H9 (cell line): ENCODE data around the gene TMEM131. TPM values are rescaled to one million over a fixed set of nuclear protein-coding genes. Genes with fewer than 3 reads are reported as not detected.
A peak's percentile ranks its signal among the peaks of the same experiment; 100 is the strongest.

Experiments used
- DNase-seq: peaks from one replicate; pipeline ENCODE4 v3.0.0-alpha.2; 2017
- H2AFZ ChIP-seq: one replicate; pipeline ENCODE4 v1.6.1; 2013; ENCODE audit warnings: mild to moderate bottlenecking, low read length, control low read depth, moderate library complexity
- H2AK5ac ChIP-seq: 2 replicates; pipeline ENCODE4 v1.6.1; 2013; ENCODE audit warnings: low read length, control low read depth, mixed read lengths; ENCODE audit not compliant: insufficient read length
- H2BK120ac ChIP-seq: one replicate; pipeline ENCODE4 v1.6.1; 2013; ENCODE audit warnings: low read depth, mild to moderate bottlenecking, low read length, control low read depth, inconsistent platforms; ENCODE audit not compliant: poor library complexity, severe bottlenecking
- H2BK12ac ChIP-seq: 2 replicates; pipeline ENCODE4 v1.6.1; 2013; ENCODE audit warnings: low read length, control low read depth, mixed read lengths, low read depth; ENCODE audit not compliant: insufficient read length
- H2BK15ac ChIP-seq: 2 replicates; pipeline ENCODE4 v1.6.1; 2013; ENCODE audit warnings: low read depth, low read length, control low read depth
- H2BK20ac ChIP-seq: one replicate; pipeline ENCODE4 v1.6.1; 2013; ENCODE audit warnings: low read depth, mild to moderate bottlenecking, low read length, control low read depth, inconsistent platforms; ENCODE audit not compliant: poor library complexity, severe bottlenecking
- H2BK5ac ChIP-seq: 2 replicates; pipeline ENCODE4 v1.6.1; 2013; ENCODE audit warnings: low read length, control low read depth, mixed read lengths; ENCODE audit not compliant: insufficient read length
- H3K14ac ChIP-seq: 2 replicates; pipeline ENCODE4 v1.6.1; 2013; ENCODE audit warnings: low read length, control low read depth; ENCODE audit not compliant: insufficient read depth
- H3K18ac ChIP-seq: 2 replicates; pipeline ENCODE4 v1.6.1; 2013; ENCODE audit warnings: low read depth, mild to moderate bottlenecking, mixed read lengths, low read length, control low read depth; ENCODE audit not compliant: insufficient read length
- H3K23ac ChIP-seq: 2 replicates; pipeline ENCODE4 v1.6.1; 2013; ENCODE audit warnings: low read length, control low read depth, mixed read lengths, low read depth; ENCODE audit not compliant: insufficient read length
- H3K23me2 ChIP-seq: 2 replicates; pipeline ENCODE4 v1.6.1; 2013; ENCODE audit warnings: low read depth, mild to moderate bottlenecking, mixed read lengths, low read length, control low read depth; ENCODE audit not compliant: insufficient read length, poor library complexity, severe bottlenecking
- H3K27ac ChIP-seq: 2 replicates; pipeline ENCODE4 v1.5.1; 2013; ENCODE audit warnings: low read length, control low read depth, mixed read lengths, low read depth; ENCODE audit not compliant: insufficient read length
- H3K27me3 ChIP-seq: 2 replicates; pipeline ENCODE4 v1.6.1; 2013; ENCODE audit warnings: low read length, control low read depth, inconsistent platforms; ENCODE audit not compliant: insufficient read depth
- H3K4ac ChIP-seq: 2 replicates; pipeline ENCODE4 v1.6.1; 2013; ENCODE audit warnings: low read depth, mild to moderate bottlenecking, control low read depth, inconsistent platforms, low read length, moderate library complexity
- H3K4me1 ChIP-seq: 2 replicates; pipeline ENCODE4 v1.6.1; 2013; ENCODE audit warnings: low read length, control low read depth, inconsistent platforms; ENCODE audit not compliant: insufficient read depth
- H3K4me2 ChIP-seq: 2 replicates; pipeline ENCODE4 v1.6.1; 2013; ENCODE audit warnings: low read length, control low read depth, mixed read lengths; ENCODE audit not compliant: insufficient read length, insufficient read depth
- H3K56ac ChIP-seq: 2 replicates; pipeline ENCODE4 v1.6.1; 2013; ENCODE audit warnings: low read depth, mild to moderate bottlenecking, mixed read lengths, low read length, control low read depth; ENCODE audit not compliant: insufficient read length
- H3K79me1 ChIP-seq: 2 replicates; pipeline ENCODE4 v1.6.1; 2013; ENCODE audit warnings: low read depth, mild to moderate bottlenecking, moderate library complexity, low read length, control low read depth, inconsistent platforms; ENCODE audit not compliant: insufficient read depth, poor library complexity, severe bottlenecking
- H3K79me2 ChIP-seq: 2 replicates; pipeline ENCODE4 v1.6.1; 2013; ENCODE audit warnings: low read length, control low read depth, inconsistent platforms; ENCODE audit not compliant: insufficient read depth
- H3K9ac ChIP-seq: 2 replicates; pipeline ENCODE4 v1.6.1; 2013; ENCODE audit warnings: low read length, control low read depth, mixed read lengths; ENCODE audit not compliant: insufficient read length; ENCODE audit errors: extremely low read depth
- H3K9me3 ChIP-seq: one replicate; pipeline ENCODE4 v1.6.1; 2013; ENCODE audit warnings: low read depth, low read length, inconsistent platforms; ENCODE audit not compliant: control insufficient read depth
- H3T11ph ChIP-seq: one replicate; pipeline ENCODE4 v1.6.1; 2013; ENCODE audit warnings: mild to moderate bottlenecking, low read length, control low read depth, inconsistent platforms
- H4K20me1 ChIP-seq: one replicate; pipeline ENCODE4 v1.6.1; 2013; ENCODE audit not compliant: control insufficient read depth, insufficient read length, insufficient read depth
- H4K5ac ChIP-seq: 2 replicates; pipeline ENCODE4 v1.6.1; 2013; ENCODE audit warnings: low read depth, mild to moderate bottlenecking, mixed read lengths, low read length, control low read depth; ENCODE audit not compliant: insufficient read length
- H4K8ac ChIP-seq: replicated peaks from 2 replicates; pipeline ENCODE4 v1.6.1; 2013; ENCODE audit warnings: low read length, control low read depth, mixed read lengths, low read depth; ENCODE audit not compliant: insufficient read length
- H4K91ac ChIP-seq: 2 replicates; pipeline ENCODE4 v1.6.1; 2013; ENCODE audit warnings: low read depth, mild to moderate bottlenecking, moderate library complexity, mixed read lengths, low read length, control low read depth; ENCODE audit not compliant: insufficient read length
- H3K27ac Mint-ChIP-seq, 3 experiments: 2 replicates in 2 of 3; 3 replicates in 1 of 3; pipeline ENCODE4 v1.8.0; 2020 to 2021; ENCODE audit warnings: mixed read lengths in 3 of 3, mild to moderate bottlenecking in 1 of 3, moderate library complexity in 1 of 3
- H3K27me3 Mint-ChIP-seq: 2 replicates; pipeline ENCODE4 v1.8.0; 2021; ENCODE audit warnings: low read depth, mild to moderate bottlenecking, moderate library complexity, mixed read lengths
- H3K36me3 Mint-ChIP-seq, 3 experiments: 2 replicates in 2 of 3; 3 replicates in 1 of 3; pipeline ENCODE4 v1.8.0; 2020 to 2021; ENCODE audit warnings: low read depth in 3 of 3, mixed read lengths in 3 of 3; ENCODE audit not compliant: insufficient read depth in 1 of 3
- H3K4me1 Mint-ChIP-seq, 2 experiments: 2 replicates each; pipeline ENCODE4 v1.8.0; 2020; ENCODE audit warnings: mixed read lengths in 2 of 2
- H3K4me3 Mint-ChIP-seq, 2 experiments: 2 replicates in 1 of 2; 3 replicates in 1 of 2; pipeline ENCODE4 v1.8.0; 2020 to 2021; ENCODE audit warnings: mild to moderate bottlenecking in 2 of 2, mixed read lengths in 2 of 2, moderate library complexity in 1 of 2
- H3K9me3 Mint-ChIP-seq, 2 experiments: 2 replicates in 1 of 2; 3 replicates in 1 of 2; pipeline ENCODE4 v1.8.0; 2020; ENCODE audit warnings: mild to moderate bottlenecking in 2 of 2, mixed read lengths in 2 of 2, moderate library complexity in 1 of 2
- CTCF ChIP-seq: fragments of 200-600 bp; sonication (generic); conservative IDR thresholded peaks from 3 replicates; pipeline ENCODE4 v1.8.0; 2021; ENCODE audit warnings: antibody characterized with exemption, mild to moderate bottlenecking
- WGBS: extraction: QIAGEN DNeasy Blood & Tissue Kit; methylation state at CpG from one replicate; pipeline ENCODE4 v1.1.7; 2013; ENCODE audit warnings: missing lambda C conversion rate, low lambda C conversion rate, mixed read lengths; ENCODE audit not compliant: insufficient read length; ENCODE audit errors: extremely low coverage; 5-methylcytosine and 5-hydroxymethylcytosine counted together
- total RNA-seq: library from RNA; stranded (reverse); gene quantifications from 2 replicates; pipeline ENCODE4 v1.2.1, GENCODE V29; 2021

TMEM131 gene
- total RNA-seq, 1 experiment from 2014 or later: 20.9 TPM

DNA sequence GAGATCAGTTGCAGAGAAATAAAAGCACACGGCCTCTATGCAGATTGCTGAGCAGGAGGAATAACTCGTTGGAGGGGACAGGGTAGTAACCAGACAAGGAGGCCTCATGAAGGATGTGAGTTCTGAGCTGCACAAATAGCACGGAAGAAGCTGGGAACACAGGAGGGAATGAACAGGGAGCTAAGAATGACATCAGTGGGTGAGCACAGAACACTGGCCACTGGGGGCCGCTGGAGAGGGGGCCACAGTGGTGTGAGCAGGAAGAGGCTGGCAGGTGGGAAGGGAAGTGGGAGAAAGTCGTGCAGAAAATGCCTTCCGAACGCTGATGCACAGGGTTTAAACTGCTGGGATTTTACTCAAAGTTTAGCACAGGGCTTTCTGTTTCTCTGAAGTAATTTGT is 221.3 kb downstream of the TMEM131 start:
- H2AFZ ChIP-seq: no peak overlapping the region
- no peak overlapping the region for H3K27ac ChIP-seq
- Mint-ChIP-seq H3K27me3 (peaks cover 9% of the 10 kb centered on the region; the same call in 1 of the 2 replicates), H3K27ac (no peak overlapping the region; a peak in 1 of 7 replicates), H3K4me1 (peaks cover 27 to 32% of the 10 kb centered on the region in 2 experiments), H3K4me3 (no peak overlapping the region), H3K36me3 (peaks cover 5 to 30% (median 21%) of the 10 kb centered on the region in 3 experiments; a peak in 6 of 7 replicates), H3K9me3 (no peaks in the 10 kb centered on the region)
- H3K79me1 ChIP-seq: no peaks in the 10 kb centered on the region
- H2AK5ac ChIP-seq: no peak overlapping the region
- H3T11ph ChIP-seq: no peak overlapping the region
- H4K91ac ChIP-seq: no peak overlapping the region
- H3K9me3 ChIP-seq: no peaks in the 10 kb centered on the region
- H3K56ac ChIP-seq: no peak overlapping the region
- no CpG with 5 or more reads among the region's 7 CpGs for WGBS
- peaks cover 6% of the 10 kb centered on the region; the same call in 1 of the 2 replicates for H3K4me1 ChIP-seq
- no peak overlapping the region for H4K5ac ChIP-seq
- H3K14ac ChIP-seq: no peak overlapping the region
- H3K23me2 ChIP-seq: no peaks in the 10 kb centered on the region
- H3K79me2 ChIP-seq: no peaks in the 10 kb centered on the region
- no peak overlapping the region for H3K23ac ChIP-seq
- H2BK120ac ChIP-seq: no peak overlapping the region
- H3K27me3 ChIP-seq: no peaks in the 10 kb centered on the region
- H4K20me1 ChIP-seq: no peaks in the 10 kb centered on the region
- H2BK5ac ChIP-seq: no peak overlapping the region
- no peak overlapping the region for H3K9ac ChIP-seq
- DNase-seq: peak; percentile 48
- no peak overlapping the region for H3K4ac ChIP-seq
- H2BK20ac ChIP-seq: no peak overlapping the region
- no peak overlapping the region for H3K4me2 ChIP-seq
- no peak overlapping the region for H4K8ac ChIP-seq
- no peak overlapping the region for H2BK15ac ChIP-seq
- no peak overlapping the region for H3K18ac ChIP-seq
- TF ChIP-seq CTCF: peak; percentile 72
- no peak overlapping the region for H2BK12ac ChIP-seq
